ENCODE measurements around the gene SOX6. TPM values are rescaled to one million over a fixed set of nuclear protein-coding genes. Genes with fewer than 3 reads are reported as not detected.
A peak's percentile ranks its signal among the peaks of the same experiment; 100 is the strongest.

SOX6 gene
- total RNA-seq, 1 donor from 2014 or later = 24.9 TPM

GRCh38 chr11:16099343-16099900 is 256.9 kb downstream of the SOX6 start:
- H3K4me3 Mint-ChIP-seq = peak overlapping the region; percentile 6
- H3K9me3 Mint-ChIP-seq = peaks cover 8% of the 10 kb centered on the region
- peaks cover 19% of the 10 kb centered on the region for H3K36me3 Mint-ChIP-seq
- H3K27me3 Mint-ChIP-seq = peaks cover 24% of the 10 kb centered on the region
- no peak for TF ChIP-seq CTCF (conservative IDR thresholded peaks at IDR 0.05)
- H3K4me1 Mint-ChIP-seq (ENCODE audit: unreplicated experiment) = peaks cover 17% of the 10 kb centered on the region
- peak overlapping the region; percentile 11 for H3K27ac Mint-ChIP-seq
- DNase-seq (ENCODE audit: extremely low spot score, unreplicated experiment) = no peak

- H3K27me3 Mint-ChIP-seq = peaks cover 27% of the 10 kb centered on the region
- no peak for TF ChIP-seq CTCF (conservative IDR thresholded peaks at IDR 0.05)
- peaks cover 19% of the 10 kb centered on the region for H3K36me3 Mint-ChIP-seq
- H3K27ac Mint-ChIP-seq = peak overlapping the region; percentile 11
- H3K4me1 Mint-ChIP-seq (ENCODE audit: unreplicated experiment) = peaks cover 20% of the 10 kb centered on the region
- peaks cover 8% of the 10 kb centered on the region for H3K9me3 Mint-ChIP-seq
- no peak overlapping the region for H3K4me3 Mint-ChIP-seq
- DNase-seq (ENCODE audit: extremely low spot score, unreplicated experiment) = no peak
These were observed 257.7 kb downstream of the SOX6 start for GRCh38 chr11:16098526-16099205.

GRCh38 chr11:16097543-16097942 is 258.8 kb downstream of the SOX6 start:
- Mint-ChIP-seq H3K9me3 (peaks cover 1% of the 10 kb centered on the region), H3K4me1 (ENCODE audit: unreplicated experiment) (peaks cover 30% of the 10 kb centered on the region), H3K36me3 (peaks cover 12% of the 10 kb centered on the region), H3K4me3 (no peak overlapping the region), H3K27ac (peak overlapping the region; percentile 55), H3K27me3 (peaks cover 20% of the 10 kb centered on the region)
- DNase-seq (ENCODE audit: extremely low spot score, unreplicated experiment) = no peak
- no peak for TF ChIP-seq CTCF (conservative IDR thresholded peaks at IDR 0.05)

- Mint-ChIP-seq H3K9me3 (no peaks in the 10 kb centered on the region), H3K27ac (no peak overlapping the region), H3K36me3 (peaks cover 12% of the 10 kb centered on the region), H3K4me3 (no peak overlapping the region), H3K4me1 (ENCODE audit: unreplicated experiment) (peaks cover 30% of the 10 kb centered on the region), H3K27me3 (peaks cover 25% of the 10 kb centered on the region)
- TF ChIP-seq CTCF (conservative IDR thresholded peaks at IDR 0.05) = no peak
- no peak for DNase-seq (ENCODE audit: extremely low spot score, unreplicated experiment)
These were observed 260.0 kb downstream of the SOX6 start for GRCh38 chr11:16096336-16096735.

- H3K4me3 Mint-ChIP-seq = no peak overlapping the region
- TF ChIP-seq CTCF (conservative IDR thresholded peaks at IDR 0.05) = no peak
- H3K27ac Mint-ChIP-seq = no peak overlapping the region
- H3K4me1 Mint-ChIP-seq (ENCODE audit: unreplicated experiment) = peaks cover 30% of the 10 kb centered on the region
- H3K36me3 Mint-ChIP-seq = peaks cover 12% of the 10 kb centered on the region
- no peaks in the 10 kb centered on the region for H3K9me3 Mint-ChIP-seq
- H3K27me3 Mint-ChIP-seq = peaks cover 28% of the 10 kb centered on the region
- no peak for DNase-seq (ENCODE audit: extremely low spot score, unreplicated experiment)
These were observed 260.6 kb downstream of the SOX6 start for GRCh38 chr11:16095756-16096155.

Measured in type B pancreatic cell (in vitro differentiated cells).